HG03139 (cell line): Measurements from ENCODE around the gene ZNF532.

Experiments used
- ATAC-seq: cut with Tn5 transposase; IDR thresholded peaks from one replicate; pipeline ENCODE4 v1.9.1; 2021; ENCODE audit not compliant: unreplicated experiment

ZNF532 gene

DNA sequence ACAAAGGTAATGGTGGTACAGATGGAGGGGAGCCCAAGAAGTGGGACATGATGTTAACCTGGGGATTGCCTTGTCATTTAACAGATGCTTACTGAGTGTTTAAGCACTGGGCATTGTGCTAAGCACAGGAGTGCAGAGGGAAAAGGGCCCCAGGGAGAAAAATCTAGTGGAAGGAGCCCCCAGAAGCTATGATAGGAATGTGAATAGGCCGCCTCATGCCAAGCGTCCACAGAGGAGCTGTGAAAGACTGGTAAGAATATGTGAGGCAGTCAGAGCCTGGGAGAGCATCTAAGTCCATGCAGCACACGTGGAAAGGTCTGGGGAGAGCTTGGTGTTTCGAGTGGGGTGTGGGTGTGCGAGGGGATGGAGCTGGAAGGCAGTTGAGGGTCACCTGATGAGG, 5.5 kb downstream of the ZNF532 start:
- no peak for ATAC-seq

DNA sequence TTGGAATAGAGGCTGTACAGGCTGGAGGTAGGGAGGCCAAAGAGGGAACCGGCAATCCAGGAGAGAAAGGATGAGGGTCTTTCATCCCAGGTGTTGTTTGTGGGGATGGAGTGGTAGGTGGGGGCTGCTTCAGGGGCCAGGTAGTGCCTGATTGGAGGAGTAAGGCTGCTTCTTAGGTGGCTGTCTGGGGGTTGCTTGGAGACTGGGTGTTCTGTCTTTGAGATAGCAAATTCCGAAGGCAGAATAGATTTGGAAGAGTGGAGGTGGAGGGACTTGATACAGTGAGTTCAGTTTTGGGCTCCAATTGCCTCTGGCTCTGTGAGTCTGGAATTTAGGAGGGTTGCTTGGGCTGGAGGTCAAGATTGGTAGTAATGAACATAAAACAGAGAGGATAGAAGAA, 5.9 kb downstream of the ZNF532 start:
- ATAC-seq: no peak

GRCh38 chr18:58871514-58872420, 7.1 kb downstream of the ZNF532 start:
- no peak for ATAC-seq

GRCh38 chr18:58878640-58879039, 14.0 kb downstream of the ZNF532 start:
- no peak for ATAC-seq

DNA sequence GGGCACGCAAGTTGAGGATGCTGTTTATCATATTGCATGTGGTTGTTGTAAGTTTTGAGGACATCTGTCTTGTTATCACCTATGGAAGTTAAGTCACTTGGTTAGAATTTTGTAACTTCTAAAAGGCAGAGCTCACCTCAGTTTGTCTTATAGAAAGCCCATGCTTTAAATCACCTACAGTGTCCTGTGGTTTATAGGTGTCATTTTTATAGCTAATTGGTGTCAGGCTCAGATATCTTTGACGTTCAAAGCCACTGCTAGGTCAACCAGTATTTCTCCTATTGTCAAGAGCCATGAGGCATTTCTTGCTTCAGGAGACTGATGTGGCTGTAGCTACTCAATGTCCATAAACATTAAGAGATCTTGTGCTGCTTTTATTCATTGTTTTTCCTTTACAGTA, 16.8 kb downstream of the ZNF532 start:
- no peak for ATAC-seq

DNA sequence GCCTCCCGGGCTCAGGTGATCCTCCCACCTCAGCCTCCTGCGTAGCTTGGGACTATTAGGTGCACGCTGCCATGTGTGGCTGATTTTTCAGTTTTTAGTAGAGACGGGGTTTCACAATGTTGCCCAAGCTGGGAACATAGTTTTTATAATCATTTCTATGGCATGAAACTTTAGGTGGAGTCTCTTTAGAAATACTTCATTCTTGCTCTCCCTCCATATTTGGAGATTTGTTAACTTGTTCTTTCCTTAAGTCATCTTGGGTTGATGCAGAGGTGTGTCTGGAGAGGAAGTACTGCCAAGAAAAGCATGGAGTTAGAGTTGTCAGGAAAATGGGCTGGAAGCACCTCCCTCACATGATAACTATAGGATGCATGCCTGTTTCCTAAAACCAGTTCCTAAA, 17.4 kb downstream of the ZNF532 start:
- no peak for ATAC-seq

DNA sequence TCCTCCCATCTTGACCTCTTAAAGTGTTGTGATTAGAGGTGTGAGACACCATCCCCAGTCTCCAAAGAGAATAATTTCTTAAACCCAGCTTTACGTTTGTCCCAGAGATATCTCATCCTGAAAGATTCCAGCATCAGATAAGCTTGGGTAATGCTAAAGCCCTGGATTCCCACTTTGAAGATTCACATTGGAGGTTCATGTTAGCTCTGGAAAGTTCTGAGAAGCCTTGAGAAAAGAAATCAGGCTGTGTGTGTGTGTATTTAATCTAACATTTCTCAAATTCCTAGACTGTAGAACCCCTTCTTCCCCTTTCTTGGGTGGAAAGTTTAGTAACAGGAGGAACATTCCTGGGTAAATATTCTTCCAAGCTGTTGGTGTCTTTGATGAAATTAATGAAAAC, 18.0 kb downstream of the ZNF532 start:
- ATAC-seq: no peak

- ATAC-seq: no peak
These were observed 20.0 kb downstream of the ZNF532 start for GRCh38 chr18:58884680-58885079.

DNA sequence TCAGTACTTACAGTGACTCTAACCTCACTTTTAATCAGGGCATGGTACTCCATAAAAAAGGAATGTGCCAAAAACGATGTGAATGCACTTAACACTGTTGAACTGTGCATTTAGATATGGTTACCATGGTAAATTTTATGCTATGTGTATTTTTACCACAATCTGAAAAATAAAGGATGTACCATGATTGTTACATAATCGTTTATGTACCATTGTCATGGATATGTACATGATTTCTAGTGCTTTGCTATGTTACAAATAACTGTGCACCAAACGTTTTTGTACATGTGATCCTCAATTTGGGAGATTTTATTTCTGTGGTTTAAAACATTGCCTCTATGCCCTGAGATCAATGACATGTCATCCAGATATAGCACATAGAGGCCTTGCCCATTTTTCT, 21.8 kb downstream of the ZNF532 start:
- ATAC-seq: no peak

- ATAC-seq: no peak
These were observed 22.4 kb downstream of the ZNF532 start for GRCh38 chr18:58886864-58887612.

GRCh38 chr18:58887613-58887963, 22.9 kb downstream of the ZNF532 start:
- peak; percentile 71 for ATAC-seq

DNA sequence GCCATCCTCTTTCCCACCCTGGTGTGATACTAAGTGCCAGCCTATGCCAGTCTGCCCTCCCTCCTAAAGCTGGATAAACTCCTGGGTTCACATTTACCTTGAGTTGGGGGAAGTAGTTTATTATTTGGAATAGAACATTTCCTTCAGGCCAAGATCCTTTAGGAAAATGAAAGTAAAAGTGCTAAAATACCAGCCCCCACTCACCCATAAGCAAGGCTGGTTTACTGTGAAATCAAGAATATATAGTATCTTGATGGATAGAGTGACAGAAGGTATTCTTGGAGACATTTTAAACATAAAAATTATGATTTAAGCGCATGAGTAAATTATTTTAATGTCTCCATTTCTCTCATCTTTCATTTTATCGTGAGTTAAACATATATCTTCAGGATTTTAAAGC, 27.1 kb downstream of the ZNF532 start:
- ATAC-seq: no peak

- no peak for ATAC-seq
These were observed 27.8 kb downstream of the ZNF532 start for GRCh38 chr18:58892488-58892887.

DNA sequence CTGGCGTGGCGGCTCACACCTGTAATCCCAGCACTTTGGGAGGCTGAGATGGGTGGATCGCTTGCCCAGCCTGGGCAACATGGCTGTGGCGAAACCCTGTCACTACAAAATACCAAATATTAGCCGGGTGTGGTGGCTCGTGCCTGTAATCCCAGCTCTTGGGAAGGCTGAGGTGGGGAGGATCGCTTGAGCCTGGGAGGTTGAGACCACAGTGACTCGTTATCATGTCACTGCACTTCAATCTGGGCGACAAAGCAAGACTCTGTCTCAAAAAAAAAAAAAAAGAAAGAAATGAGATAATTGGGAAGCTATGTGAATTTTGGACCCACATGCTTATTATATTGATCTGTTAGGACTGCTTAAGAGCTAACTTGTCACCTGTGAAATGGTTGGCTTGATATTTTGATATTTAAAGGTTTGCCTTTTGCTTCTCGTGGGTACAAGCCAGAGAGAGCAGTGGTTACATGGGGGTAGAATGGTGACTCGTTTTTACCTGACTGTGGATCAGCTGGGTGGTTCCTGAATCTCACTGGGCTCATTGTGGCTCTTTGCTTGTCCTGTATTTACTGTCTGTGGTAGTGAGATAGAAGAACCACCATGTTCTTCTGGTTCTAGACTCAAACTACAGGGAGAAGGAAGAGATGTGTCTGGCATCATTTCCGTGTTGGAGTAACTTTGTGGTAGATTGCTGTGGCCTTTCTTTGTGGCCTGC, 28.9 kb downstream of the ZNF532 start:
- ATAC-seq: no peak

DNA sequence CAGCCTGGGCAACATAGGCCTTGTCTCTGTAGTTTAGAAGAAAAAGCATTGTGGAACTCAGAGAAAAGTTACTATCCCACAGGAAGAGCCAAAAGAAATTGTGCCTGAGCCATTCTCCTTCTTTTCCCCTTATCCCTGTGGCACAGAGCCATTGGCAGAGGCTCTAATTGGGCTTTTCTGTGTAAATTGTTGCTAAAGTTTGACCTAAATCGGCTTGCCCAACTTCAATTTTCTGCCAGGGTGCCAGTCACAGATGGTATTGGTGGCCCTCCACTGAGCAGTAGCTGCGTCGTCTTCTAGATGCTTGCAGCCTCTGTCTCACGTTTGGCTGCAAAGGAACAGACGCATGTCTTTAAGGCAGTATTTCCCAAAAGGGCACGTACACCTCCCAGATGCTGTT, 30.3 kb downstream of the ZNF532 start:
- no peak for ATAC-seq

DNA sequence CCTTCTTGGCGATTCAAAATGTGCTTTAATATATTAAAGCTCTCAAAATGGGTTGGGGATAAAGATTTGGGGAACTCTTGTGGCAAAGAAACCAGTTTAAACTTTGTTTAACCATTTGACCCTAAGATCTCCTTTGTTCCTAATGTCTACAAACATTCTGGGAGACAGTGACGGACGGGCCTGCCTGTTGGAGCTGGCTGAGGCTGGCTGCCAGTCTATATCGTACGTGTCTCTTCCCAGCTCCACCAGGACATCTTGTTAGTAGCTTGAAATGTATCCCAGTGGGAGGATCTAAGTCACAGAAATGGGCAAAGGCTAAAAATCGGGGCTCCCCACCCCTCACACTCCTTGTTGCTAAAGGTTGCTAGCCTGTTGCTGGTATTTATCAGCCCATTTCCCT, 30.7 kb downstream of the ZNF532 start:
- no peak for ATAC-seq

DNA sequence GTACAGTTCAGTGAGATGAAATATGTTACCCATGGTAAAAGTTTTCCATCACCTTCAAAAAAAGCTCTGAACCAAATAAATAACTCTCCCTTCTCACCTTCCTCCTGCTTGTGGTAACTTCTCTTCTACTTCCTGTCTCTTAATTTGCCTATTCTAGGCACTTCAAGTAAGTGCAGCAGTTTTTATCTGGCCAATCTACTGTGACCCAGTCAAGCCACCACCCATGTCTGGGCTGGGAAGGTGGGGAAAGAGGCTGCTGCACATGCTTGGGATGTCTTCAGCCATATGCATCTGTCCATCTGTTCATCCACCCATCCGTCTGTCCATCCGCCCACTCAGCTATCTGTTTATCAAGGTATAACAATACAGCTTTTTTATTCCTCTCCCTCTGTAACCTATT, 31.6 kb downstream of the ZNF532 start:
- no peak for ATAC-seq

- no peak for ATAC-seq
These were observed 32.2 kb downstream of the ZNF532 start for GRCh38 chr18:58896734-58897508.

DNA sequence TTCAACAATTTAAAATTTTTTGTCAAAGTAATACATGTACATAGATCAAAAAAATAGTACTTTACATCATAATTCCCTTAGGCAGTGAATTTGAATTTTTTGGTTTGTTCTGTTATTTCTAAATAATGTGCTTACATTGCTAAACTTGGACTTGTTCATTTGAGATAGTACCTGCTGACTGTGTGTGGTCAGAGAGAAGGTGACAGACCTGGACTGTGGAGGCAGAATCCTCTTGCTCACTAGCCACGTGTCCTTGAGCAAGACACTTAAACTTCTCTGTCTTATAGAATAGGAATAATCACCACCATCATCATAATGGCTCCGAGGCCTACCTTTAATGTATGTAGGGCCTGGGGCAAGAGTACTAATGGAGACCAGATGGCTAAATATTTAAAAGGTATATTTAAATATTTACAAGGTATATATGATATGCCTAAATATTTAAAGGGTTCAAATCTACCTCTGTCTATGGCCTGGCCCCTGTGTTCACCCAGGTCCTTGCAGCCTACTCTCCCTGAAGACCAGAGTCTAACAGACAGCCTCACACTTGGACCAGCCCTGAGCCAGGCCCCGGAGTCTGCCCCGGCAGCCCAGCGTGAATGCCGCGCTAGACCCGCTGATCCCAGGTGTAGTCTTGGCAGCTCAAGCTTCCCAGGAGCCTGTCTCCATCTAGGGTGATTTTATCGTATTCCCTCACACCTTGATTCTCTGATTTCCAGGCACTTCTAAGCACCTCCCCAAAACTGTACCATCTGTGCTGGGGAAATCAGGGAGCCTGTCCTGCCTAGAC, 33.5 kb downstream of the ZNF532 start:
- ATAC-seq: no peak

DNA sequence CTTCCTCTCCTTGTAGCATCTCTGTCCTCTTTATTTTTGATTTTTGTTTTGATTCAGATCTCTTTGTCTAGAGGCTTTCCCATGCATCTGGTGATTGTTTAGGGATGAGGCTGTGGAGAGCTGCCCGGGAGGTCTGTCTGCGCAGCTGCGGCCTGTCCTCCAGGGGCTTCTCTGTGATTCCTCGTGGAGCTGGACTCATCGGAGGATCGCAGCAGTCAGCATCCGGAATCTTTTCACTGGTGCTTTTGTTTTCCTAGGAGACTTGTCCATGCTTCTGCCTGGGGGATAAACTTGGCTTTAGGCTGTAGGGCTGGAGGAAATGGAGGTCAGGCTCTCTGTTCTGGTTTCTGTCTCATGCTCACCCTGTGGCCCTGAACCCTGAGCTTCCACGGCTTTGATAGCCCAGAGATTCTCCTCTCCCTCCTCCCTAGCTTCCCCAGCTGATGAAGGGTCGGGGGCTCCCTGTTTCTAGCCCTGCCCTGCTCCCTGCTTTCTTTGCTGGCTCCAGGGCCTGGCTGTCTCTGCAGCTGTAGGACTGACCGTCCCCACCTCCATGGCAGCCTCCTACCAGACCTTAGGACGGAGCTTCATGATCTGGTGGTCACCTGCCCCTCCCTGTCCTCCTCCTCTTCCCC, 35.5 kb downstream of the ZNF532 start:
- ATAC-seq: no peak
